ENCODE data around the gene EEF1AKMT2. TPM values are rescaled to one million over a fixed set of nuclear protein-coding genes. Genes with fewer than 3 reads are reported as not detected.

Gene EEF1AKMT2
- total RNA-seq, 3 donors from 2014 or later (not counting 1 experiment from before 2014, with no cell fraction given) = 12.5 to 20.6 (median 20.1) TPM

DNA sequence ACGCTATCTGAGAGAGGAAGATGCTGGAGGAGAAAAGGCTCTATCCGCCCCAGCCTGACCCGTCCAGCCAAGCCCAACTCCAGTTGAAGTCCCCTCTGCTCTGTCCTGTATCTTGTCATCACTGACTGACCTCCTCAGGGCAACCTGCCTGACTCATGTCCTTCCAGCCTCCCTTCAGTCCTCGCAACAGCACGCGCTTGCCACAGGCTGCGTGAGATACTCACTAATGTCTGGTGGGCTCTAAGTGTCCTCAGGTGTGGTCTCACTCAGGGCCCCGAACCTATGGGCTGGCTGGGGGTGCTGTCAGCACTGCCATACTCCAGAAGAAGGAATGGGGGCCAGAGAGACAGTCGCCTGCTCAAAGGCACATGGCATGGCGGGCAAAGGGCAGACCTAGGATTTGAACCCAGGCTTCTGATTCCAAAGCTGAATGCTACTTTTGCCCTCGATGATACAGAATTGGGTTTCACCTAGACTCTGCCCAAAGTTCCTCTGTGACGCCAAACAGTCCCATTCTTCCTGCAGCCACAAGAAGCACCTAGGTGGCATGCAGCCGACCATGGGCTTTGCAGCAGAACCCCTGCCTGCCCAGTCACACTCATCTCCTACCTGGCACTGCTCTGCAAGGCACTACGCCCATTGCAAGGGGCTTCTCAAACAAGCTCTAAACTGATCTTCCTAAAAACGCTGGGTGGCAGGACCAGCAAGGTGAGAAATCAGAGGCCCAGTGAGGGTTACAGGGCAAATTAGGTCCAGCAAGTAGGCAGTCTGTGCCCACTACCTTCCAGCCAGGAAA is 56.0 kb downstream of the EEF1AKMT2 start:
- H3K9me3 ChIP-seq (ENCODE audit: control insufficient read depth, insufficient read depth, low read length) = no peaks in the 10 kb centered on the region
- intact Hi-C loops (cut with micrococcal nuclease) = no loop called here
- Mint-ChIP-seq H3K4me1 (peaks cover 79 to 100% of the 10 kb centered on the region in 2 donors), H3K9me3 (no peaks in the 10 kb centered on the region), H3K27ac (peak overlapping the region; percentile 21 to 92), H3K36me3 (no peaks in the 10 kb centered on the region), H3K27me3 (ENCODE audit: low read depth in 2 of 2) (no peaks in the 10 kb centered on the region), H3K4me3 (no peak overlapping the region)
- peaks cover 5% of the 10 kb centered on the region for H3K36me3 ChIP-seq (ENCODE audit: control insufficient read depth, insufficient read depth, low read length)
- peaks cover 97% of the 10 kb centered on the region for H3K4me1 ChIP-seq (ENCODE audit: control insufficient read depth, insufficient read depth, low read length)
- no peak overlapping the region for H3K4me3 ChIP-seq (ENCODE audit: low read length)
- H3K27ac ChIP-seq (ENCODE audit: low read length) = no peak overlapping the region
- ATAC-seq = no peak
- H3K27me3 ChIP-seq (ENCODE audit: control insufficient read depth, insufficient read depth, low read length) = no peaks in the 10 kb centered on the region
- 91% methylated on average over 15 of the region's 15 CpGs for WGBS (ENCODE audit: insufficient coverage)
- TF ChIP-seq, protein P1, sequence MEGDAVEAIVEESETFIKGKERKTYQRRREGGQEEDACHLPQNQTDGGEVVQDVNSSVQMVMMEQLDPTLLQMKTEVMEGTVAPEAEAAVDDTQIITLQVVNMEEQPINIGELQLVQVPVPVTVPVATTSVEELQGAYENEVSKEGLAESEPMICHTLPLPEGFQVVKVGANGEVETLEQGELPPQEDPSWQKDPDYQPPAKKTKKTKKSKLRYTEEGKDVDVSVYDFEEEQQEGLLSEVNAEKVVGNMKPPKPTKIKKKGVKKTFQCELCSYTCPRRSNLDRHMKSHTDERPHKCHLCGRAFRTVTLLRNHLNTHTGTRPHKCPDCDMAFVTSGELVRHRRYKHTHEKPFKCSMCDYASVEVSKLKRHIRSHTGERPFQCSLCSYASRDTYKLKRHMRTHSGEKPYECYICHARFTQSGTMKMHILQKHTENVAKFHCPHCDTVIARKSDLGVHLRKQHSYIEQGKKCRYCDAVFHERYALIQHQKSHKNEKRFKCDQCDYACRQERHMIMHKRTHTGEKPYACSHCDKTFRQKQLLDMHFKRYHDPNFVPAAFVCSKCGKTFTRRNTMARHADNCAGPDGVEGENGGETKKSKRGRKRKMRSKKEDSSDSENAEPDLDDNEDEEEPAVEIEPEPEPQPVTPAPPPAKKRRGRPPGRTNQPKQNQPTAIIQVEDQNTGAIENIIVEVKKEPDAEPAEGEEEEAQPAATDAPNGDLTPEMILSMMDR (IDR thresholded peaks at IDR 0.05) = no peak
- DNase-seq = no peak

DNA sequence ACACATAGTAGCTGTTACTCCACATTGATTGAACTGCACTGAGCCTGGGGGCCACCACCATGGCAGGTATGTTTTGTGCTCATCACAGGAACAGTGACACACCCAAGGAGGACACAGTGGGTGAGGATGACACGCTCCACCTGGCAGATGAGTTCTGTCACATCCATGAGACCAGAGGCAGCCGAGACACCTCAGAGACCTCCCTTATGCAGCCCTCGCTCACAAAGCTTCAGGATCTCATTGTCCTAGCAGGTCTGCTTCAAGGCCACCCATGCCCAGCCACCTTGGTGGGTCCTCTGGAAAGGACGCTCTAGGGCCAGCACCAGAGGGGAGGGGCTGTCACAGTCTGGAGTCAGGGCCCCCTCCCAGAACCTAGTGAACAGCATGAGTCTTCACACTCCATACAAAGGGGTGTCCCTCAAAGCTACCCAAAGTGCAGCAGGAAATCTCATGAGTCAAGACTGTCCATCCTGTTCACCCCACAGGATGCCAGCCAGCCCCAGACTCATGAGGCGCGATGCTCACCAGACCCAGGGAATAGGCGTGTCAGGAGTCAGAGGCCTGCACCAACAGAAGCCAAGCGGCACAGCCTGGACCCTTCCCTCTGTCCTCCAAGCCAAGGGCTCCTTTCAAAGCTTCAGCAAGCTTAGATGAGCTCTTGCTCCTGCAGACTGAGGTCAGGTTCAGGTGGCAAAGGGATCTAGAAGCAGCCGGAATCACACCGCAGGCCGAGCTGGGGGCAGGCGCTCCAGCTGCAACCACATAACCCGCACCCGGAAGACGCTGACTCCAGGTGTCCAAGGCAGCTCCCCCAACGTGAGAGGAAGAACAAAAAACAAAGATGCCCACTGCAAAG is 57.1 kb downstream of the EEF1AKMT2 start:
- Histone ChIP-seq H3K27me3 (ENCODE audit: control insufficient read depth, insufficient read depth, low read length) (no peaks in the 10 kb centered on the region), H3K9me3 (ENCODE audit: control insufficient read depth, insufficient read depth, low read length) (no peaks in the 10 kb centered on the region), H3K4me3 (ENCODE audit: low read length) (no peak overlapping the region), H3K36me3 (ENCODE audit: control insufficient read depth, insufficient read depth, low read length) (peaks cover 5% of the 10 kb centered on the region), H3K27ac (ENCODE audit: low read length) (peak overlapping the region; percentile 71), H3K4me1 (ENCODE audit: control insufficient read depth, insufficient read depth, low read length) (peaks cover 97% of the 10 kb centered on the region)
- 68% methylated on average over 16 of the region's 16 CpGs for WGBS (ENCODE audit: insufficient coverage)
- TF ChIP-seq, protein P1 (IDR thresholded peaks at IDR 0.05) = no peak
- peak; percentile 64 to 66 (median 65) for ATAC-seq
- Mint-ChIP-seq H3K27ac (peak overlapping the region; percentile 79 to 92), H3K4me1 (peaks cover 78 to 100% of the 10 kb centered on the region in 2 donors), H3K27me3 (ENCODE audit: low read depth in 2 of 2) (no peaks in the 10 kb centered on the region), H3K4me3 (peak overlapping the region; percentile 35), H3K9me3 (no peaks in the 10 kb centered on the region), H3K36me3 (no peaks in the 10 kb centered on the region)
- intact Hi-C loops (cut with micrococcal nuclease) = no loop called here
- DNase-seq = peak in 1 of 2 donors; percentile 62

DNA sequence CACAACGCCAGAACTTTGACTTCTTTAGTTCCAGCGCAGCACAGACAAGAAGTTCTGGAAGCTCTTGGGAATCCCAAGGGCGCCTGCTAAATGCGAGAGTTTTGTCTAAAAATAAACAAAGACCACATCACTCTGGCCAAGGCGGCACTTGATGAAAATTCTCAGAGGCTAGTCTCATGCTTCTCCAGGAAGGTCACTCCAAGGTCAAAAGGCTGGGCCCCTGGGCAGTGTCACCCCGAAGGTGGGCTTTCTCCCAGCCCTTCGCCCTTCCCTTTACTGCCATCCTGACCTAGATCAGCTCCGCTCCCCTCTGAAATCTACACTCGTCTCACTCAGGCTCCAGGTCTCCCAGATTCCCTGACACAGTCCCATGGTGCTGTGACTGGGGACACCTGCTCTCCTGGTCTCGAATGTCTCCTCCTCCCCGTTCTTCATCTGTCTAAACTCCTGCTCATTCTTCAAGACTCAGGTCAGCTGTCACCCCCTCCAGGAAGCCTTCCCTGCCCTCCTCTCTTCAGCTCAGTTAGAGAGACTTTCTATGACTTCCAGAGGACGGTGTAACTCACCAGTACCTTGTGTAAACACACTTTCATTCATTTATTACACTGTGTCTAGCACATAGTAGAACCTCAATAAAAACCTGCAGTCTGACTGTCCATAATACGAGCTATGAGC is 58.0 kb downstream of the EEF1AKMT2 start:
- Mint-ChIP-seq H3K4me1 (peaks cover 78 to 100% of the 10 kb centered on the region in 2 donors), H3K4me3 (peak overlapping the region; percentile 35), H3K27me3 (ENCODE audit: low read depth in 2 of 2) (no peaks in the 10 kb centered on the region), H3K9me3 (no peaks in the 10 kb centered on the region), H3K36me3 (no peaks in the 10 kb centered on the region), H3K27ac (peak overlapping the region; percentile 79 to 92)
- Histone ChIP-seq H3K27me3 (ENCODE audit: control insufficient read depth, insufficient read depth, low read length) (no peaks in the 10 kb centered on the region), H3K36me3 (ENCODE audit: control insufficient read depth, insufficient read depth, low read length) (peaks cover 5% of the 10 kb centered on the region), H3K27ac (ENCODE audit: low read length) (peak overlapping the region; percentile 71), H3K4me1 (ENCODE audit: control insufficient read depth, insufficient read depth, low read length) (peaks cover 99% of the 10 kb centered on the region), H3K9me3 (ENCODE audit: control insufficient read depth, insufficient read depth, low read length) (no peaks in the 10 kb centered on the region), H3K4me3 (ENCODE audit: low read length) (no peak overlapping the region)
- 77% methylated on average over 13 of the region's 13 CpGs for WGBS (ENCODE audit: insufficient coverage)
- TF ChIP-seq, protein P1 (IDR thresholded peaks at IDR 0.05) = no peak
- intact Hi-C loops (cut with micrococcal nuclease) = no loop called here
- DNase-seq = no peak
- no peak for ATAC-seq
